ENCODE results near the gene TANC1. TPM values are rescaled to one million over a fixed set of nuclear protein-coding genes. Genes with fewer than 3 reads are reported as not detected.
A peak's percentile ranks its signal among the peaks of the same experiment; 100 is the strongest.

The TANC1 gene
- total RNA-seq, 4 donors from 2014 or later: 27.1 to 57.4 (median 55.1) TPM

GRCh38 chr2:159149747-159150146 is 181.3 kb downstream of the TANC1 start:
- DNase-seq: no peak
- TF ChIP-seq, protein P1, sequence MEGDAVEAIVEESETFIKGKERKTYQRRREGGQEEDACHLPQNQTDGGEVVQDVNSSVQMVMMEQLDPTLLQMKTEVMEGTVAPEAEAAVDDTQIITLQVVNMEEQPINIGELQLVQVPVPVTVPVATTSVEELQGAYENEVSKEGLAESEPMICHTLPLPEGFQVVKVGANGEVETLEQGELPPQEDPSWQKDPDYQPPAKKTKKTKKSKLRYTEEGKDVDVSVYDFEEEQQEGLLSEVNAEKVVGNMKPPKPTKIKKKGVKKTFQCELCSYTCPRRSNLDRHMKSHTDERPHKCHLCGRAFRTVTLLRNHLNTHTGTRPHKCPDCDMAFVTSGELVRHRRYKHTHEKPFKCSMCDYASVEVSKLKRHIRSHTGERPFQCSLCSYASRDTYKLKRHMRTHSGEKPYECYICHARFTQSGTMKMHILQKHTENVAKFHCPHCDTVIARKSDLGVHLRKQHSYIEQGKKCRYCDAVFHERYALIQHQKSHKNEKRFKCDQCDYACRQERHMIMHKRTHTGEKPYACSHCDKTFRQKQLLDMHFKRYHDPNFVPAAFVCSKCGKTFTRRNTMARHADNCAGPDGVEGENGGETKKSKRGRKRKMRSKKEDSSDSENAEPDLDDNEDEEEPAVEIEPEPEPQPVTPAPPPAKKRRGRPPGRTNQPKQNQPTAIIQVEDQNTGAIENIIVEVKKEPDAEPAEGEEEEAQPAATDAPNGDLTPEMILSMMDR (IDR thresholded peaks at IDR 0.05): no peak
- no peak for TF ChIP-seq POLR2A (IDR thresholded peaks at IDR 0.05)
- Histone ChIP-seq H3K36me3 (no peaks in the 10 kb centered on the region), H3K27me3 (no peaks in the 10 kb centered on the region), H3K9me3 (no peaks in the 10 kb centered on the region), H3K4me1 (peaks cover 0 to 58% (median 2%) of the 10 kb centered on the region in 4 donors), H3K4me3 (no peak overlapping the region), H3K27ac (no peak overlapping the region)

GRCh38 chr2:159150280-159150746 is 181.9 kb downstream of the TANC1 start:
- peak overlapping the region in 2 of 4 donors; percentile 15 to 68 for H3K27ac ChIP-seq
- no peaks in the 10 kb centered on the region for H3K36me3 ChIP-seq
- H3K4me1 ChIP-seq: peaks cover 0 to 62% (median 2%) of the 10 kb centered on the region in 4 donors
- no peaks in the 10 kb centered on the region for H3K9me3 ChIP-seq
- H3K4me3 ChIP-seq: no peak overlapping the region
- TF ChIP-seq, protein P1 (IDR thresholded peaks at IDR 0.05): no peak
- TF ChIP-seq POLR2A (IDR thresholded peaks at IDR 0.05): no peak
- no peaks in the 10 kb centered on the region for H3K27me3 ChIP-seq
- DNase-seq: no peak

DNA sequence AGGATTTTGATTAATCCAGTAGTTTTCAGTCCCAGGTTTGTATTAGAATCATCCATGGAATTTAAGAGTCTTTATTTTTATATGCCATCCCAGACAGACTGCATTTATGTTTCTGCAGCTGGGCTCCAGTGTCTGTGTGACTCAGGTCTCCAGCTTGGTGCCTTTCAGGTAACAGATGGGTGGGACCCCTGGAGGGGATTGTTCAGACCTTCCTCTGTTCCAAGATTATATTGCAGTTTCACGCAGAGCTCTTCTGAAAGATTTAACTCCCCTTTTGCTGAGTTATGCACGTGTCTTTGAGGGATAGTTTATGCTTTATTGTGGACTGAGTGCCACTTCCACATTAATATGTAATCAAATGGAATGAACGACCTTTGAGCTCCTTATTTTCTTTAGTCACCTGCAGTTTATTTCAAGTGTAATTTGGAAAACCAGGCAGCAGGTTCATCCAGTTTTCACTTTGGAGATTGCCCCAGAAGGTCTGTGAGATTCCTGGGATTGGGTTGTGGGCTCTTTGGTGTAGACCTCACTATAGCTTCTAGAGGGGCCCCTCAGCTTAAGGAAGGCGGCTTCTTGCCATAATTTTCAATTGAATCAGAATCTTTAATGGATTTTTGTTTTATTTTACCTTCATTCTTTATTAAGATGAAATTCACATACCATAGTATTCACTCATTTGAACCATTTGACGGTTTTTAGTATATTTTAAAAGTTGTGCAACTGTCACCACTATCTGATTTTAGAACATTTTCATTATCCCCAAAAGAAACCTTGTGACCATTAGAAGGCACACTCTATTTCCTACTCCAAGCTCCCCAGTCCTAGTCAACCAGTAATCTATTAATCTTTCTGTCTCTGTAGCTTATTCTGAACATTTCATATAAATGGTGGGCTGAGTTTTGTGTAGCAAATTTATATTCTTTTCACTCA is 183.0 kb downstream of the TANC1 start:
- no peaks in the 10 kb centered on the region for H3K36me3 ChIP-seq
- H3K9me3 ChIP-seq: no peaks in the 10 kb centered on the region
- H3K27ac ChIP-seq: peak overlapping the region in 3 of 4 donors; percentile 3 to 68 (median 41)
- peaks cover 0 to 65% (median 2%) of the 10 kb centered on the region in 4 donors for H3K4me1 ChIP-seq
- DNase-seq: no peak
- no peaks in the 10 kb centered on the region for H3K27me3 ChIP-seq
- TF ChIP-seq, protein P1 (IDR thresholded peaks at IDR 0.05): peak in 1 of 6 experiments; percentile 3
- no peak for TF ChIP-seq POLR2A (IDR thresholded peaks at IDR 0.05)
- no peak overlapping the region for H3K4me3 ChIP-seq

- TF ChIP-seq, protein P1 (IDR thresholded peaks at IDR 0.05): no peak
- no peak for TF ChIP-seq POLR2A (IDR thresholded peaks at IDR 0.05)
- no peaks in the 10 kb centered on the region for H3K9me3 ChIP-seq
- H3K36me3 ChIP-seq: no peaks in the 10 kb centered on the region
- DNase-seq: no peak
- H3K27me3 ChIP-seq: no peaks in the 10 kb centered on the region
- H3K27ac ChIP-seq: peak overlapping the region in 2 of 4 donors; percentile 41 to 68
- H3K4me1 ChIP-seq: peaks cover 0 to 64% (median 2%) of the 10 kb centered on the region in 4 donors
- no peak overlapping the region for H3K4me3 ChIP-seq
These were observed 183.8 kb downstream of the TANC1 start for GRCh38 chr2:159152128-159152778.

DNA sequence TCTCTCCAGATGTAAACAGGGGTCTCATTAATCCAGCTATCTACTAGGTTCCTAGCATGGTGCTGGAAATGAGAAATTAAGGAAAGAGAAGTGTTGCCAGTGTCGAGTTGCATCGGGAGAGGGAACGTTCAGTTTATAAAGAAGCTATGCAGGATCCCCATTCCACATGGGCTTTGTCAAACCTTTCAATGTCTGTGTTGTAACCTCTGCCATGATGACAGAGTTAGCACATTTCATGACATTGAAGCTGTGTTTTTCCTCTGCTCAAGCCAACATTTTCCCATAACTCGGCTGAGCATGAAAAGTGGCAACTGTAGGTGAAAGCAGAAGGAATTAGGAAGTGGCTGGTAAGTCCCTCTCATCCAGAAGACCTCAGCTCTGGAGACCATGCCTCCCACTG is 184.6 kb downstream of the TANC1 start:
- no peaks in the 10 kb centered on the region for H3K9me3 ChIP-seq
- peak overlapping the region in 3 of 4 donors; percentile 34 to 85 (median 56) for H3K27ac ChIP-seq
- H3K4me1 ChIP-seq: peaks cover 0 to 60% (median 2%) of the 10 kb centered on the region in 4 donors
- TF ChIP-seq, protein P1 (IDR thresholded peaks at IDR 0.05): no peak
- TF ChIP-seq POLR2A (IDR thresholded peaks at IDR 0.05): no peak
- no peak overlapping the region for H3K4me3 ChIP-seq
- no peaks in the 10 kb centered on the region for H3K27me3 ChIP-seq
- no peaks in the 10 kb centered on the region for H3K36me3 ChIP-seq
- no peak for DNase-seq
